Smooth muscle cell (in vitro differentiated cells): Measurements from ENCODE around the gene CACNG8. TPM values are rescaled to one million over a fixed set of nuclear protein-coding genes. Genes with fewer than 3 reads are reported as not detected.
A peak's percentile ranks its signal among the peaks of the same experiment; 100 is the strongest.
"Not testable (repeated sequence)": the region's sequence is repeated elsewhere in the genome, so short reads cannot be mapped to it uniquely, and the experiment has no call there.

ENCODE experiments used
- DNase-seq: peaks from one replicate; lab custom pipeline; 2025; ENCODE audit not compliant: unreplicated experiment; lab: John Stamatoyannopoulos, UW
- H2AFZ ChIP-seq: fragments of 200-600 bp; sonication (generic); 2 replicates; pipeline ENCODE4 v1.6.0; 2016; ENCODE audit warnings: antibody characterized with exemption, low read depth, mild to moderate bottlenecking
- H3F3A ChIP-seq: fragments of 200-600 bp; sonication (generic); 2 replicates; pipeline ENCODE4 v1.6.0; 2017; ENCODE audit warnings: antibody characterized with exemption, low read depth
- H3K27ac ChIP-seq: fragments of 200-600 bp; sonication (generic); 2 replicates; pipeline ENCODE4 v1.5.1; 2016; ENCODE audit warnings: low read depth, mild to moderate bottlenecking
- H3K27me3 ChIP-seq: fragments of 200-600 bp; sonication (generic); 2 replicates; pipeline ENCODE4 v1.6.1; 2016; ENCODE audit warnings: low read depth, mild to moderate bottlenecking
- H3K36me3 ChIP-seq: fragments of 200-600 bp; sonication (generic); 2 replicates; pipeline ENCODE4 v1.5.1; 2016; ENCODE audit warnings: low read depth
- H3K4me1 ChIP-seq: fragments of 200-600 bp; sonication (generic); 2 replicates; pipeline ENCODE4 v1.5.1; 2016; ENCODE audit warnings: low read depth
- H3K4me2 ChIP-seq: fragments of 200-600 bp; sonication (generic); 2 replicates; pipeline ENCODE4 v1.6.0; 2016; ENCODE audit warnings: mild to moderate bottlenecking
- H3K4me3 ChIP-seq: fragments of 200-600 bp; sonication (generic); 2 replicates; pipeline ENCODE4 v1.5.1; 2016; ENCODE audit warnings: mild to moderate bottlenecking
- H3K79me2 ChIP-seq: fragments of 200-600 bp; sonication (generic); 2 replicates; pipeline ENCODE4 v1.6.0; 2016; ENCODE audit warnings: low read depth, mild to moderate bottlenecking
- H3K9ac ChIP-seq: fragments of 200-600 bp; sonication (generic); 2 replicates; pipeline ENCODE4 v1.6.0; 2016; ENCODE audit warnings: low read depth
- H3K9me3 ChIP-seq: fragments of 200-600 bp; sonication (generic); replicated peaks from 2 replicates; pipeline ENCODE4 v1.5.1; 2016; ENCODE audit warnings: low read depth
- H4K20me1 ChIP-seq: fragments of 200-600 bp; sonication (generic); 2 replicates; pipeline ENCODE4 v1.6.0; 2016; ENCODE audit warnings: low read depth
- WGBS: methylation state at CpG from one replicate; pipeline ENCODE4 v1.1.7; 2016; ENCODE audit warnings: low lambda C conversion rate; 5-methylcytosine and 5-hydroxymethylcytosine counted together
- microRNA counts: library from miRNA; unstranded; fragments of <30 nt; microRNA quantifications from one replicate; lab custom pipeline; 2016
- polyA plus RNA-seq: library from polyadenylated mRNA; unstranded; fragments of >200 nt; fragmentation: Nextera tagmentation; extraction: Ambion mirVana; gene quantifications from 2 replicates; pipeline ENCODE4 v1.2.1, GENCODE V29; 2016
- small RNA-seq: library from RNA; depleted of rRNA; stranded (forward); fragments of <200 nt; gene quantifications from one replicate; pipeline ENCODE3, GENCODE V24; 2014
- total RNA-seq: library from RNA; depleted of rRNA; stranded (reverse); fragments of >200 nt; gene quantifications from 2 replicates; pipeline ENCODE4 v1.2.3, GENCODE V29; 2014
- TF ChIP-seq, protein P1 (sequence below): fragments of 200-600 bp; sonication (generic); IDR thresholded peaks from 2 replicates; pipeline ENCODE4 v1.5.1; 2017; ENCODE audit warnings: borderline replicate concordance, mild to moderate bottlenecking, antibody characterized with exemption; ENCODE audit not compliant: insufficient read depth, poor library complexity, severe bottlenecking

Gene CACNG8
- total and polyA plus RNA-seq, 2 experiments from 2014 or later = 0.03 to 0.31 TPM

DNA sequence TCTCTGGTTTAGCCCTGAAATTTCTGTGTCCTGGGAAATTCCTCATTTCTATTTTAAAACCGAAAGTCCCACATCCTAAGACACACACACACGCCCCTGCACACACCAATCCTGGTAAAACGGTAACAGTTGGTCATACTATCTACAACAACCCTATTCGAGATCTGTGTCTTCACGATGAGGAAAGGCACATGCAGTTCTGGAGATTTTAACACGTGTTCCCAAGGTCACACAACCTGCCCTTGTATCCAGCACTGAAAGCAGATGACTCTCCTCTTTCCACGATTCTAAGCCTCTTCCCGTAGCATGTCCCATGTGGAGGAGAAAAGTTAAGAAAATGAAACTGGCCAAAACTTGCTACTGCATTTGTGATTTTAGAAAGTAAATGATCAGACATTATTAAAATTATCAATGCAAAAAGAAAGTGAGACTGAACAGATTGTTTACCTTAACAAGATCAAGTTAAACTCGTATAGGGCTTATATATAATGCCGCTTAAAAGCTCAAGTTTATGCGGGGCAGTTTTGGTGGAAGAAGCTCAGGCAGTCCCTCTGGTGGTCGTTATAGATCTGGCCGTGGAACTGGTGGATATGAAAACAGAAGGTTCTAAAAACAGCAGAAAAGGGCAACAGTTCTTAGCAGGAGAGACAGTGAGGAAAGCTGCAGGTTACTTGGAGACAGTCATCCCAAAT is 68.3 kb downstream of the CACNG8 start:
- Histone ChIP-seq H2AFZ (no peak overlapping the region), H4K20me1 (no peaks in the 10 kb centered on the region), H3K4me2 (peak overlapping the region; percentile 53), H3K4me1 (peaks cover 6% of the 10 kb centered on the region), H3F3A (peaks cover 5% of the 10 kb centered on the region), H3K27ac (no peak overlapping the region), H3K36me3 (no peaks in the 10 kb centered on the region), H3K79me2 (no peaks in the 10 kb centered on the region), H3K4me3 (peak overlapping the region; percentile 4), H3K9me3 (no peaks in the 10 kb centered on the region), H3K9ac (no peak overlapping the region), H3K27me3 (no peaks in the 10 kb centered on the region)
- 53% methylated on average over 13 of the region's 13 CpGs for WGBS
- TF ChIP-seq, protein P1, sequence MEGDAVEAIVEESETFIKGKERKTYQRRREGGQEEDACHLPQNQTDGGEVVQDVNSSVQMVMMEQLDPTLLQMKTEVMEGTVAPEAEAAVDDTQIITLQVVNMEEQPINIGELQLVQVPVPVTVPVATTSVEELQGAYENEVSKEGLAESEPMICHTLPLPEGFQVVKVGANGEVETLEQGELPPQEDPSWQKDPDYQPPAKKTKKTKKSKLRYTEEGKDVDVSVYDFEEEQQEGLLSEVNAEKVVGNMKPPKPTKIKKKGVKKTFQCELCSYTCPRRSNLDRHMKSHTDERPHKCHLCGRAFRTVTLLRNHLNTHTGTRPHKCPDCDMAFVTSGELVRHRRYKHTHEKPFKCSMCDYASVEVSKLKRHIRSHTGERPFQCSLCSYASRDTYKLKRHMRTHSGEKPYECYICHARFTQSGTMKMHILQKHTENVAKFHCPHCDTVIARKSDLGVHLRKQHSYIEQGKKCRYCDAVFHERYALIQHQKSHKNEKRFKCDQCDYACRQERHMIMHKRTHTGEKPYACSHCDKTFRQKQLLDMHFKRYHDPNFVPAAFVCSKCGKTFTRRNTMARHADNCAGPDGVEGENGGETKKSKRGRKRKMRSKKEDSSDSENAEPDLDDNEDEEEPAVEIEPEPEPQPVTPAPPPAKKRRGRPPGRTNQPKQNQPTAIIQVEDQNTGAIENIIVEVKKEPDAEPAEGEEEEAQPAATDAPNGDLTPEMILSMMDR = peak; percentile 26
- no peak for DNase-seq

DNA sequence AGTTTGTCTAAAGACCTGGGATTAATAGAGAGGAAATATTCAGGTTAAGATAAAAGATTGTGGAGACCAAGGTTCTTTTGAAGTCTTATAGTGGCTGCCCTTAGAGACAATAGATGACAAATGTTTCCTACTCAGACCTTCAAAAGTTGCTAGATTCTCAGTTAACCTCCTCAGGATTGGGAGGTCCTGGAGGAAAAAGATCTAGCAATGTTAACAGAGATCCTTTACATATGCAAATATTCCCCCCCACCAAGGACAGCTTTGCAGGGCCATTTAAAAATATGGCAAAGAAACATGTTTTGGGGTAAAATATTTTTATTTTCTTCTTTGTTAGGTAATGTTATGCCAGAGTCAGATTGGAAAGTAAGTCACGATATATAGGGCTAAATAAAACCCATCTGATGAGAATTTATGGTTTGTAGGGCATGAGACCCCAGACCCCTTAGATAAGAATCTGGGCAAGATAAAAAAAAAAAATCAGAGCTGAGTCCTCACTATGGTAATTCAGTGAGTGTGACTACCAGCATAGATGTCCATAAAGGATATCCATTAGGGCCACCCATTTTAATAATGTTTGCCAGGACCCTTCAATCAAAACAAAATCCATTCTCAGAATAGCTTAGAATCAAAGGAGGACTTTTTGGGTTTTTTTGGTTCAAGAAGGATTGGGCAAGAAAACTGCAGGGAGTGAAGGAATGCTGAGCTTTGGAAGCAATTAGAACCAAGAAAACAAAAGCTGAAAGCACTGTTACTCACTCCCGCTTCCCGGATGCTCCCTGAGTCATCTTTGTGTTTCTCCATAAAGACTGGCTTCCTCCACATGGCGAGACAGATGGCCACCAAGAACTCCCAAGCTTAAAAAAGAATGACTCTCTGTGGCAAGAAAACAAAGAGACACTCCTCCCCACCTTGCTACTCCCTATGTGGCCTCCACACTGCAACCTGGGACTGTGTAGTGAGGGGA is 72.8 kb downstream of the CACNG8 start:
- peak overlapping the region; percentile 52 for H3K4me2 ChIP-seq
- no peak for DNase-seq

DNA sequence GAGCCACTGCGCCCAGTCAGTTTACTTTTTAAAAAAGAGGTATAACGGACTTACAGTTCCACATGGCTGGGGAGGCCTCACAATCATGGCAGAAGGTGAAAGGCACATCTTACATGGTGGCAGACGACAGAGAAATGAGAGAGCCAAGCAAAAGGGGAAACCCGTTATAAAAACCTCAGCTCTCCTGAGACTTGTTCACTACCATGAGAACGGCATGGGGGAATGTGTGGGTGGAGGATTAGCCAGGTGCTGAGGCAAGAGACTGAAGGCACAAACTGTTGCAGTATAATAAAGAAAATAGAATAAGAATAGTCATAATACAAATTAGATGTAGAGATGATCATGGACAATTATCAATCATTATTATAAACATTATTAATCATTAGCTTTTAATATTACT is 73.8 kb downstream of the CACNG8 start:
- not testable (repeated sequence) for H3F3A ChIP-seq, H3K27me3 ChIP-seq, H3K4me2 ChIP-seq, H3K4me1 ChIP-seq, H3K9ac ChIP-seq, H3K4me3 ChIP-seq, H3K79me2 ChIP-seq, H4K20me1 ChIP-seq, H3K36me3 ChIP-seq, DNase-seq, H3K9me3 ChIP-seq, H2AFZ ChIP-seq
- H3K27ac ChIP-seq = peak overlapping the region; percentile 61
- WGBS = 82% methylated on average over 5 of the region's 5 CpGs

More for the DNA sequence above, 72.8 kb downstream of the CACNG8 start:
- Histone ChIP-seq H3K9ac (no peak overlapping the region), H3K4me1 (peaks cover 6% of the 10 kb centered on the region), H3K4me3 (no peak overlapping the region), H2AFZ (peak overlapping the region; percentile 47), H3K9me3 (no peaks in the 10 kb centered on the region), H3K36me3 (no peaks in the 10 kb centered on the region), H4K20me1 (no peaks in the 10 kb centered on the region), H3K27ac (peak overlapping the region; percentile 61), H3K79me2 (no peaks in the 10 kb centered on the region), H3F3A (peaks cover 5% of the 10 kb centered on the region), H3K27me3 (no peaks in the 10 kb centered on the region)
- 14% methylated on average over 4 of the region's 4 CpGs for WGBS
- TF ChIP-seq, protein P1 = no peak

MicroRNA genes within 50 kb of the gene (microRNA counts, 767-probe panel; counts per million panel counts)
- 183 counts per million for microRNA hsa-miR-935 (lab: Ali Mortazavi, UCI)

Small RNAs within 50 kb of the gene (small RNA-seq; reads per million reads assigned to genes)
- gene AC012314.20 = not detected

Other genes starting within 250 kb of the CACNG8 start
- 0.04 TPM in 1 of 2 replicates, not detected in the other for gene NLRP12, start 138.6 kb upstream of the CACNG8 start, total RNA-seq
- not detected in 2 replicates for gene NLRP12, start 138.6 kb upstream of the CACNG8 start, polyA plus RNA-seq
- gene MYADM, start 95.1 kb upstream of the CACNG8 start, total RNA-seq = 83.8 and 97.6 TPM in 2 replicates
- gene MYADM, start 95.1 kb upstream of the CACNG8 start, polyA plus RNA-seq = 193 and 247 TPM in 2 replicates
- gene PRKCG, start 80.7 kb upstream of the CACNG8 start, total RNA-seq = 0.18 TPM in 1 of 2 replicates, not detected in the other
- 0.51 and 0.59 TPM in 2 replicates for gene PRKCG, start 80.7 kb upstream of the CACNG8 start, polyA plus RNA-seq
- 2.3 and 6.1 TPM in 2 replicates for gene CACNG7, start 53.7 kb upstream of the CACNG8 start, total RNA-seq
- gene CACNG7, start 53.7 kb upstream of the CACNG8 start, polyA plus RNA-seq = 0.59 and 1.3 TPM in 2 replicates
- gene CACNG6, start 28.7 kb downstream of the CACNG8 start, total RNA-seq = 0.13 TPM in 1 of 2 replicates, not detected in the other
- not detected in 2 replicates for gene CACNG6, start 28.7 kb downstream of the CACNG8 start, polyA plus RNA-seq
- not detected in 2 replicates for gene VSTM1, start 101.0 kb downstream of the CACNG8 start, total RNA-seq
- gene VSTM1, start 101.0 kb downstream of the CACNG8 start, polyA plus RNA-seq = not detected in 2 replicates
- not detected in 2 replicates for gene TARM1, start 118.4 kb downstream of the CACNG8 start, total RNA-seq
- not detected in 2 replicates for gene TARM1, start 118.4 kb downstream of the CACNG8 start, polyA plus RNA-seq
- 1.1 TPM in 1 of 2 replicates, not detected in the other for gene OSCAR, start 137.9 kb downstream of the CACNG8 start, total RNA-seq
- 0.90 and 1.7 TPM in 2 replicates for gene OSCAR, start 137.9 kb downstream of the CACNG8 start, polyA plus RNA-seq
- 9.5 and 29.8 TPM in 2 replicates for gene NDUFA3, start 139.9 kb downstream of the CACNG8 start, total RNA-seq
- gene NDUFA3, start 139.9 kb downstream of the CACNG8 start, polyA plus RNA-seq = 249 and 264 TPM in 2 replicates
- gene TFPT, start 152.7 kb downstream of the CACNG8 start, total RNA-seq = 14.2 and 17.1 TPM in 2 replicates
- 56.0 and 58.1 TPM in 2 replicates for gene TFPT, start 152.7 kb downstream of the CACNG8 start, polyA plus RNA-seq
- 40.9 and 42.8 TPM in 2 replicates for gene PRPF31, start 152.8 kb downstream of the CACNG8 start, total RNA-seq
- gene PRPF31, start 152.8 kb downstream of the CACNG8 start, polyA plus RNA-seq = 77.1 and 81.2 TPM in 2 replicates
- 12.4 and 14.1 TPM in 2 replicates for gene CNOT3, start 174.8 kb downstream of the CACNG8 start, total RNA-seq
- 31.4 and 37.6 TPM in 2 replicates for gene CNOT3, start 174.8 kb downstream of the CACNG8 start, polyA plus RNA-seq
- gene LENG1, start 196.8 kb downstream of the CACNG8 start, total RNA-seq = 3.2 and 10.9 TPM in 2 replicates
- gene LENG1, start 196.8 kb downstream of the CACNG8 start, polyA plus RNA-seq = 14.1 and 17.6 TPM in 2 replicates
- gene TMC4, start 210.2 kb downstream of the CACNG8 start, total RNA-seq = 5.9 and 7.3 TPM in 2 replicates
- 6.7 and 28.0 TPM in 2 replicates for gene TMC4, start 210.2 kb downstream of the CACNG8 start, polyA plus RNA-seq
- gene MBOAT7, start 226.6 kb downstream of the CACNG8 start, total RNA-seq = 76.8 and 110 TPM in 2 replicates
- 106 and 195 TPM in 2 replicates for gene MBOAT7, start 226.6 kb downstream of the CACNG8 start, polyA plus RNA-seq
- 45.8 and 53.7 TPM in 2 replicates for gene TSEN34, start 228.4 kb downstream of the CACNG8 start, total RNA-seq
- 79.5 and 91.7 TPM in 2 replicates for gene TSEN34, start 228.4 kb downstream of the CACNG8 start, polyA plus RNA-seq
- 1,047 and 1,149 TPM in 2 replicates for gene RPS9, start 237.9 kb downstream of the CACNG8 start, total RNA-seq
- gene RPS9, start 237.9 kb downstream of the CACNG8 start, polyA plus RNA-seq = 347 and 352 TPM in 2 replicates